Measurements from ENCODE around the gene ELOVL3. TPM values are rescaled to one million over a fixed set of nuclear protein-coding genes. Genes with fewer than 3 reads are reported as not detected.
"Not testable (repeated sequence)": the region's sequence is repeated elsewhere in the genome, so short reads cannot be mapped to it uniquely, and the experiment has no call there.

Gene ELOVL3
- polyA plus RNA-seq, 2 donors = 0.02 TPM; not detected in 1

GRCh38 chr10:102245932-102246251, 19.8 kb downstream of the ELOVL3 start:
- H3K4me1 ChIP-seq (ENCODE audit: control insufficient read depth in 2 of 2, insufficient read depth in 2 of 2, low read length in 1 of 2) = peaks cover 5 to 8% of the 10 kb centered on the region in 2 donors
- no peaks in the 10 kb centered on the region for H3K27me3 ChIP-seq (ENCODE audit: control insufficient read depth in 1 of 2, insufficient read depth in 2 of 2, low read length in 2 of 2)
- H3K27ac ChIP-seq (ENCODE audit: low read depth in 2 of 2, low read length in 1 of 2) = peak overlapping the region; percentile 91 to 93
- H3K4me3 ChIP-seq (ENCODE audit: low read depth in 1 of 2, low read length in 2 of 2) = peak overlapping the region; percentile 89 to 91
- 0 to 1% methylated on average over 4 of the region's 4 CpGs for WGBS, 2 donors
- H3K9me3 ChIP-seq (ENCODE audit: control insufficient read depth in 2 of 2, insufficient read depth in 1 of 2, low read depth in 1 of 2, low read length in 1 of 2) = no peaks in the 10 kb centered on the region
- H3K36me3 ChIP-seq (ENCODE audit: control insufficient read depth in 2 of 2, insufficient read depth in 2 of 2, low read length in 1 of 2) = no peaks in the 10 kb centered on the region

- WGBS, 2 donors = 23 to 28% methylated on average over 3 of the region's 3 CpGs
- Histone ChIP-seq H3K27ac (ENCODE audit: low read depth in 2 of 2, low read length in 1 of 2) (peak overlapping the region in 1 of 2 donors; percentile 91), H3K4me1 (ENCODE audit: control insufficient read depth in 2 of 2, insufficient read depth in 2 of 2, low read length in 1 of 2) (peaks cover under 1 to 8% of the 10 kb centered on the region in 2 donors)
These were observed 20.2 kb downstream of the ELOVL3 start for GRCh38 chr10:102246261-102246660.

DNA sequence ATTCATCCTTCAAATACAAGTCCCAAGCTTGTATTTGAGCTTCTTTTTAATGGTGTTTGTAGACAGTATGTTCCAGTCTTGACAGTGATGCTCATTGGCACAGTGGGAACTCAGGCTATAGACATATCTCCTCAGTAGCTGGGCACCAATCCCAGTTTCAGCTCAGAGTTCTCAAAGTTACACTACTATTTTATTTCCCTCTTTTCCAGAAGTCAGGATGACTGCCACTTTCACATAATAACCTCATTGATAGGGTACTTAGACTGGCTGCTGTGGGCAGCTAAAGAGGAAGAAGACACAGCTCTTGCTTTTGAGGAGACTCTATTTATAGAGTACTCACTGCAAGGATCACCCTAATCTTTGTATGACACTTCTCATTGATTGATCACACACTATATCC, 21.6 kb downstream of the ELOVL3 start:
- no peak overlapping the region for H3K27ac ChIP-seq (ENCODE audit: low read depth in 2 of 2, low read length in 1 of 2)
- H3K4me3 ChIP-seq (ENCODE audit: low read depth in 1 of 2, low read length in 2 of 2) = no peak overlapping the region
- peaks cover 0 to 2% of the 10 kb centered on the region in 2 donors for H3K36me3 ChIP-seq (ENCODE audit: control insufficient read depth in 2 of 2, insufficient read depth in 2 of 2, low read length in 1 of 2)
- H3K9me3 ChIP-seq (ENCODE audit: control insufficient read depth in 2 of 2, insufficient read depth in 1 of 2, low read depth in 1 of 2, low read length in 1 of 2) = no peaks in the 10 kb centered on the region
- peaks cover 0 to 4% of the 10 kb centered on the region in 2 donors for H3K4me1 ChIP-seq (ENCODE audit: control insufficient read depth in 2 of 2, insufficient read depth in 2 of 2, low read length in 1 of 2)
- no peaks in the 10 kb centered on the region for H3K27me3 ChIP-seq (ENCODE audit: control insufficient read depth in 1 of 2, insufficient read depth in 2 of 2, low read length in 2 of 2)

More at GRCh38 chr10:102246261-102246660, 20.2 kb downstream of the ELOVL3 start:
- H3K4me3 ChIP-seq (ENCODE audit: low read depth in 1 of 2, low read length in 2 of 2) = peak overlapping the region; percentile 89 to 91
- H3K36me3 ChIP-seq (ENCODE audit: control insufficient read depth in 2 of 2, insufficient read depth in 2 of 2, low read length in 1 of 2) = no peaks in the 10 kb centered on the region
- no peaks in the 10 kb centered on the region for H3K27me3 ChIP-seq (ENCODE audit: control insufficient read depth in 1 of 2, insufficient read depth in 2 of 2, low read length in 2 of 2)
- no peaks in the 10 kb centered on the region for H3K9me3 ChIP-seq (ENCODE audit: control insufficient read depth in 2 of 2, insufficient read depth in 1 of 2, low read depth in 1 of 2, low read length in 1 of 2)

DNA sequence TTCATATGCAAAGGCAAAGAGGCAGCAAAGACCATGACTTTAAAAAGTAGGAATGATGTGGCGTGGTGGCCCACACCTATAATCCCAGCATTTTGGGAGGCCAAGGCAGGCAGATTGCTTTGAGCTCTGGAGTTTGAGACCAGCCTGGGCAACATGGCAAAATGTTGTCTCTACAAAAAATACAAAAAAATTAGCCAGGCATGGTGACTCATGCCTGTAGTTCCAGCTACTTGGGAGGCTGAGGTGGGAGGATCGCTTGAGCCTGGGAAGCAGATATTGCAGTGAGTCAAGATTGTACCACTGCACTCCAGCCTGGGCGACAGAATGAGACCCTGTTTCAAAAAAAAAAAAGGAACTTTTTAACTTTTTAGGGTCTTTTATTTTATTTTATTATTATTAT, 26.4 kb downstream of the ELOVL3 start:
- H3K27me3 ChIP-seq (ENCODE audit: control insufficient read depth in 1 of 2, insufficient read depth in 2 of 2, low read length in 2 of 2); H3K27ac ChIP-seq (ENCODE audit: low read depth in 2 of 2, low read length in 1 of 2); H3K4me1 ChIP-seq (ENCODE audit: control insufficient read depth in 2 of 2, insufficient read depth in 2 of 2, low read length in 1 of 2); H3K4me3 ChIP-seq (ENCODE audit: low read depth in 1 of 2, low read length in 2 of 2); H3K36me3 ChIP-seq (ENCODE audit: control insufficient read depth in 2 of 2, insufficient read depth in 2 of 2, low read length in 1 of 2); H3K9me3 ChIP-seq (ENCODE audit: control insufficient read depth in 2 of 2, insufficient read depth in 1 of 2, low read depth in 1 of 2, low read length in 1 of 2): not testable (repeated sequence)
- 95% methylated on average over 3 of the region's 3 CpGs for WGBS, 2 donors

- Histone ChIP-seq H3K36me3 (ENCODE audit: control insufficient read depth in 2 of 2, insufficient read depth in 2 of 2, low read length in 1 of 2) (peaks cover 0 to 2% of the 10 kb centered on the region in 2 donors), H3K9me3 (ENCODE audit: control insufficient read depth in 2 of 2, insufficient read depth in 1 of 2, low read depth in 1 of 2, low read length in 1 of 2) (no peaks in the 10 kb centered on the region), H3K4me3 (ENCODE audit: low read depth in 1 of 2, low read length in 2 of 2) (no peak overlapping the region), H3K4me1 (ENCODE audit: control insufficient read depth in 2 of 2, insufficient read depth in 2 of 2, low read length in 1 of 2) (peaks cover 0 to 2% of the 10 kb centered on the region in 2 donors), H3K27ac (ENCODE audit: low read depth in 2 of 2, low read length in 1 of 2) (no peak overlapping the region), H3K27me3 (ENCODE audit: control insufficient read depth in 1 of 2, insufficient read depth in 2 of 2, low read length in 2 of 2) (no peaks in the 10 kb centered on the region)
- 59 to 79% methylated on average over 1 of the region's 1 CpG for WGBS, 2 donors
These were observed 28.3 kb downstream of the ELOVL3 start for GRCh38 chr10:102254426-102254825.

- no peak overlapping the region for H3K4me3 ChIP-seq (ENCODE audit: low read depth in 1 of 2, low read length in 2 of 2)
- peaks cover 0 to 2% of the 10 kb centered on the region in 2 donors for H3K36me3 ChIP-seq (ENCODE audit: control insufficient read depth in 2 of 2, insufficient read depth in 2 of 2, low read length in 1 of 2)
- 96 to 98% methylated on average over 2 of the region's 2 CpGs for WGBS, 2 donors
- no peaks in the 10 kb centered on the region for H3K9me3 ChIP-seq (ENCODE audit: control insufficient read depth in 2 of 2, insufficient read depth in 1 of 2, low read depth in 1 of 2, low read length in 1 of 2)
- no peak overlapping the region for H3K27ac ChIP-seq (ENCODE audit: low read depth in 2 of 2, low read length in 1 of 2)
- peaks cover 0 to 2% of the 10 kb centered on the region in 2 donors for H3K4me1 ChIP-seq (ENCODE audit: control insufficient read depth in 2 of 2, insufficient read depth in 2 of 2, low read length in 1 of 2)
- H3K27me3 ChIP-seq (ENCODE audit: control insufficient read depth in 1 of 2, insufficient read depth in 2 of 2, low read length in 2 of 2) = no peaks in the 10 kb centered on the region
These were observed 29.3 kb downstream of the ELOVL3 start for GRCh38 chr10:102255404-102255803.

DNA sequence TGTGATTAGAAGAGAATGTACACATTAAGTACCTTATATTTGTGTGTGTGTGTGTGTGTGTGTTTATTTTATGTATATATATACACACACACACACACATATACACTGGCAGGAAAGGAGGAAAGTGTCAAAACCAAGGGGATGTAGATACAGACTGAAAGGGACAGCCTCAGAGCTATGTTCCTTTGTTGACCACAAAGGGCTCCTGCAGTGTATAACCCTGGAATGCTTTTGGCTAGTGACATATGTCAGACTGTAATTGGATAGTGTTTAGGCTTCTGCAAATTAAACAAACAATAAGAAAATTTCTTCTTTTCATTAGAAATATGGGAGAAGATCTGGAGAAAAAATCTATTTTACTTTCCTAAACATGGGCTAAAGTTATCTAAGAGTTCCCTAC, 35.1 kb downstream of the ELOVL3 start:
- Histone ChIP-seq H3K36me3 (ENCODE audit: control insufficient read depth in 2 of 2, insufficient read depth in 2 of 2, low read length in 1 of 2) (peaks cover 0 to 4% of the 10 kb centered on the region in 2 donors), H3K4me1 (ENCODE audit: control insufficient read depth in 2 of 2, insufficient read depth in 2 of 2, low read length in 1 of 2) (peaks cover 0 to 2% of the 10 kb centered on the region in 2 donors)

DNA sequence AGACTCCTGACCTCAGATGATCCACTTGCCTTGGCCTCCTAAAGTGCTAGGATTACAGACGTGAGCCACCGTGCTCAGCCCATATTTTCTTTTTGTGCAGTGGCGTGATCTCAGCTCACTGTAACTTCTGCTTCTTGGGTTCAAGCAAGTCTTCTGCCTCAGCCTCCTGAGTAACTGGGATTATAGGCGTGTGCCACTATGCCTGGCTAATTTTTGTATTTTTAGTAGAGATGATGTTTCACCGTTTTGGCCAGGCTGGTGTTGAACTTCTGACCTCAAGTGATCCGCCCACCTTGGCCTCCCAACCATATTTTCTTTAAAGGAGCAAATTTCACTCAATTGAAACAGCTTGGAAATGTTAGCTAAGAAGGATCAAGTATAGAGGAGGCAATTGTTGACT, 35.7 kb downstream of the ELOVL3 start:
- no peaks in the 10 kb centered on the region for H3K27me3 ChIP-seq (ENCODE audit: control insufficient read depth in 1 of 2, insufficient read depth in 2 of 2, low read length in 2 of 2)
- H3K27ac ChIP-seq (ENCODE audit: low read depth in 2 of 2, low read length in 1 of 2) = no peak overlapping the region
- 71 to 80% methylated on average over 6 of the region's 6 CpGs for WGBS, 2 donors
- H3K36me3 ChIP-seq (ENCODE audit: control insufficient read depth in 2 of 2, insufficient read depth in 2 of 2, low read length in 1 of 2) = peaks cover 0 to 4% of the 10 kb centered on the region in 2 donors
- H3K9me3 ChIP-seq (ENCODE audit: control insufficient read depth in 2 of 2, insufficient read depth in 1 of 2, low read depth in 1 of 2, low read length in 1 of 2) = no peaks in the 10 kb centered on the region
- H3K4me3 ChIP-seq (ENCODE audit: low read depth in 1 of 2, low read length in 2 of 2) = no peak overlapping the region
- H3K4me1 ChIP-seq (ENCODE audit: control insufficient read depth in 2 of 2, insufficient read depth in 2 of 2, low read length in 1 of 2) = peaks cover 0 to under 1% of the 10 kb centered on the region in 2 donors

More for the DNA sequence above, 35.1 kb downstream of the ELOVL3 start:
- H3K4me3 ChIP-seq (ENCODE audit: low read depth in 1 of 2, low read length in 2 of 2) = no peak overlapping the region
- H3K27me3 ChIP-seq (ENCODE audit: control insufficient read depth in 1 of 2, insufficient read depth in 2 of 2, low read length in 2 of 2) = no peaks in the 10 kb centered on the region
- H3K27ac ChIP-seq (ENCODE audit: low read depth in 2 of 2, low read length in 1 of 2) = no peak overlapping the region
- H3K9me3 ChIP-seq (ENCODE audit: control insufficient read depth in 2 of 2, insufficient read depth in 1 of 2, low read depth in 1 of 2, low read length in 1 of 2) = no peaks in the 10 kb centered on the region

DNA sequence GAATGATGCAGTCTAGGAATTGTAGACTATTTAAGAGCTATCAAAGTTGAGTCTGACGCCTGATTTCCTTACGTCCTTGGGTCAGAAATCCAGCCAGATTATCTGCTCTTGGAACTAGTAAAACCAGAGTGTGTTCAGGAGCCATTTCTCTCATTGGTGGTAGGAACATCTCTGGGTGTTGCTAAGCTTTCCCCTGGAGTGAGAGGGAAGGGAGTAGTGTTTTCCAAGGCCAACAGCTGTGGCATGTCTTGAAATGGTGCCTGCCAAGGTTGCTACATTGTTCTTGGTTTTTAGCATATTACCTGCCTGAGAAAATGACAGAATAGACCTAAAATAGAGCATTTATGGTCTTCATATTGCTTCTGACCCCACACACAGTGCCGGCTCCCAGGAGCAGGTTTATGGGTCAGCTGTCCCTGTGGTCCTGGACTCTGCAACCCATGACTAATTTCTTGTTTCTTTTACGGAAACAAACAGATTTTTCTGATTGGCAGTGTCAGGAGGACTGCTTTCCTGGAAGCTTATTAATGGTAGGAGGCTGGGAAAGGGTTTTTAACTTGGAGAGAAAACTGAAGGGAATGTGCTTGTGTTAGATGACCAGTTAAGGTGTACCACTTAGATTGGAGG, 36.8 kb downstream of the ELOVL3 start:
- Histone ChIP-seq H3K27me3 (ENCODE audit: control insufficient read depth in 1 of 2, insufficient read depth in 2 of 2, low read length in 2 of 2) (no peaks in the 10 kb centered on the region), H3K27ac (ENCODE audit: low read depth in 2 of 2, low read length in 1 of 2) (no peak overlapping the region), H3K36me3 (ENCODE audit: control insufficient read depth in 2 of 2, insufficient read depth in 2 of 2, low read length in 1 of 2) (peaks cover 0 to 4% of the 10 kb centered on the region in 2 donors), H3K4me1 (ENCODE audit: control insufficient read depth in 2 of 2, insufficient read depth in 2 of 2, low read length in 1 of 2) (no peaks in the 10 kb centered on the region), H3K9me3 (ENCODE audit: control insufficient read depth in 2 of 2, insufficient read depth in 1 of 2, low read depth in 1 of 2, low read length in 1 of 2) (no peaks in the 10 kb centered on the region), H3K4me3 (ENCODE audit: low read depth in 1 of 2, low read length in 2 of 2) (no peak overlapping the region)
- 68 to 79% methylated on average over 4 of the region's 4 CpGs for WGBS, 2 donors

DNA sequence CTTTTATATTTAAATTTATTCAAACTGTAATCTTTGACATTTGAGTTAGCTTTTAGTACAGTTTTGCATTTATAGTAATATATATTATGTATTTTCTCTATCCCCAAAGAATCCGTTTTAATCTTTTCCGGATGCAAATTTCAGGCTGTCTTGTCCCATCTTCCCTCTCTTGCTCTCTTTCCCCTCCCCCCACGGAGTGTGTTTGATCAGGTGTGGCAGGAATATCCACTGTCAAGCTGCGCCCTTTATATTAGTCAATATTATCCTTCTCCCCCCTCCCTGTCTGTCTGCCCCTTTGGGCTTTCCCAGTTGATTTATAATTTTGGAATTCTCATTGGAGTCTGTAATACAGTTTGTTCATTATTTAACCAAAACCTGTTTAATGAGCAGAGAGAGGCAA, 38.3 kb downstream of the ELOVL3 start:
- no peak overlapping the region for H3K27ac ChIP-seq (ENCODE audit: low read depth in 2 of 2, low read length in 1 of 2)
- peaks cover 0 to 5% of the 10 kb centered on the region in 2 donors for H3K4me1 ChIP-seq (ENCODE audit: control insufficient read depth in 2 of 2, insufficient read depth in 2 of 2, low read length in 1 of 2)
- peaks cover 0 to 4% of the 10 kb centered on the region in 2 donors for H3K36me3 ChIP-seq (ENCODE audit: control insufficient read depth in 2 of 2, insufficient read depth in 2 of 2, low read length in 1 of 2)
- no peak overlapping the region for H3K4me3 ChIP-seq (ENCODE audit: low read depth in 1 of 2, low read length in 2 of 2)
- H3K27me3 ChIP-seq (ENCODE audit: control insufficient read depth in 1 of 2, insufficient read depth in 2 of 2, low read length in 2 of 2) = no peaks in the 10 kb centered on the region
- H3K9me3 ChIP-seq (ENCODE audit: control insufficient read depth in 2 of 2, insufficient read depth in 1 of 2, low read depth in 1 of 2, low read length in 1 of 2) = no peaks in the 10 kb centered on the region
- WGBS, 2 donors = 79 to 86% methylated on average over 4 of the region's 4 CpGs

Data from esophagus (tissue), 2 donors.